Inflammatory macrophage treated with lipopolysaccharide for 4 hours (primary cell): ENCODE results near the gene ELL.

Experiments used
- DNase-seq: peaks from one replicate; pipeline ENCODE4 v3.0.0-alpha.2; 2020

The ELL gene

GRCh38 chr19:18487576-18488402 lies 34.1 kb downstream of the ELL start:
- no peak for DNase-seq

GRCh38 chr19:18486746-18487145 lies 35.1 kb downstream of the ELL start:
- DNase-seq, result no peak

- DNase-seq, result no peak
Observed at GRCh38 chr19:18484992-18485391, 36.9 kb downstream of the ELL start.

GRCh38 chr19:18483119-18483890 lies 38.6 kb downstream of the ELL start:
- DNase-seq, result peak; percentile 53

GRCh38 chr19:18481505-18482222 lies 40.2 kb downstream of the ELL start:
- DNase-seq, result peak; percentile 33

- peak; percentile 72 for DNase-seq
Observed at GRCh38 chr19:18480006-18480691, 41.7 kb downstream of the ELL start.

- DNase-seq, result peak; percentile 98
Observed at GRCh38 chr19:18478545-18479311, 43.1 kb downstream of the ELL start.

GRCh38 chr19:18477974-18478373 lies 43.9 kb downstream of the ELL start:
- no peak for DNase-seq

GRCh38 chr19:18477042-18477779 lies 44.7 kb downstream of the ELL start:
- no peak for DNase-seq

GRCh38 chr19:18476507-18477041 lies 45.3 kb downstream of the ELL start:
- DNase-seq, result no peak

GRCh38 chr19:18475762-18476331 lies 46.0 kb downstream of the ELL start:
- no peak for DNase-seq

GRCh38 chr19:18475004-18475453 lies 46.8 kb downstream of the ELL start:
- DNase-seq, result no peak

GRCh38 chr19:18474366-18474887 lies 47.4 kb downstream of the ELL start:
- DNase-seq, result no peak

- no peak for DNase-seq
Observed at GRCh38 chr19:18473706-18474087, 48.2 kb downstream of the ELL start.

- no peak for DNase-seq
Observed at GRCh38 chr19:18473003-18473705, 48.7 kb downstream of the ELL start.

GRCh38 chr19:18470787-18471186 lies 51.1 kb downstream of the ELL start:
- DNase-seq, result no peak

- peak; percentile 52 for DNase-seq
Observed at GRCh38 chr19:18469069-18469846, 52.6 kb downstream of the ELL start.

GRCh38 chr19:18468517-18468916 lies 53.4 kb downstream of the ELL start:
- DNase-seq, result no peak

GRCh38 chr19:18467978-18468377 lies 53.9 kb downstream of the ELL start:
- DNase-seq, result no peak
